ENCODE measurements around the gene SPIRE2. TPM values are rescaled to one million over a fixed set of nuclear protein-coding genes. Genes with fewer than 3 reads are reported as not detected.

The SPIRE2 gene
- total RNA-seq, 1 donor from 2014 or later = 9.5 TPM

GRCh38 chr16:89907055-89907814 lies 79.0 kb downstream of the SPIRE2 start:
- Histone ChIP-seq H3K4me1 (peaks cover 5% of the 10 kb centered on the region), H3K36me3 (peaks cover 68% of the 10 kb centered on the region), H3K27me3 (no peaks in the 10 kb centered on the region), H3K4me3 (no peak overlapping the region), H3K9me3 (no peaks in the 10 kb centered on the region), H3K27ac (no peak overlapping the region)
- ATAC-seq (no peak), DNase-seq (no peak)
- intact Hi-C loops (cut with DNase I) = no loop called here
- TF ChIP-seq CTCF (IDR thresholded peaks at IDR 0.05) = no peak

- DNase-seq (no peak), ATAC-seq (no peak)
- intact Hi-C loops (cut with DNase I) = no loop called here
- H3K4me1 ChIP-seq = peaks cover 5% of the 10 kb centered on the region
- H3K27me3 ChIP-seq = no peaks in the 10 kb centered on the region
- peaks cover 61% of the 10 kb centered on the region for H3K36me3 ChIP-seq
- H3K27ac ChIP-seq = no peak overlapping the region
- H3K4me3 ChIP-seq = no peak overlapping the region
- no peaks in the 10 kb centered on the region for H3K9me3 ChIP-seq
- no peak for TF ChIP-seq CTCF (IDR thresholded peaks at IDR 0.05)
Measured at GRCh38 chr16:89908236-89908635, 80.0 kb downstream of the SPIRE2 start.

DNA sequence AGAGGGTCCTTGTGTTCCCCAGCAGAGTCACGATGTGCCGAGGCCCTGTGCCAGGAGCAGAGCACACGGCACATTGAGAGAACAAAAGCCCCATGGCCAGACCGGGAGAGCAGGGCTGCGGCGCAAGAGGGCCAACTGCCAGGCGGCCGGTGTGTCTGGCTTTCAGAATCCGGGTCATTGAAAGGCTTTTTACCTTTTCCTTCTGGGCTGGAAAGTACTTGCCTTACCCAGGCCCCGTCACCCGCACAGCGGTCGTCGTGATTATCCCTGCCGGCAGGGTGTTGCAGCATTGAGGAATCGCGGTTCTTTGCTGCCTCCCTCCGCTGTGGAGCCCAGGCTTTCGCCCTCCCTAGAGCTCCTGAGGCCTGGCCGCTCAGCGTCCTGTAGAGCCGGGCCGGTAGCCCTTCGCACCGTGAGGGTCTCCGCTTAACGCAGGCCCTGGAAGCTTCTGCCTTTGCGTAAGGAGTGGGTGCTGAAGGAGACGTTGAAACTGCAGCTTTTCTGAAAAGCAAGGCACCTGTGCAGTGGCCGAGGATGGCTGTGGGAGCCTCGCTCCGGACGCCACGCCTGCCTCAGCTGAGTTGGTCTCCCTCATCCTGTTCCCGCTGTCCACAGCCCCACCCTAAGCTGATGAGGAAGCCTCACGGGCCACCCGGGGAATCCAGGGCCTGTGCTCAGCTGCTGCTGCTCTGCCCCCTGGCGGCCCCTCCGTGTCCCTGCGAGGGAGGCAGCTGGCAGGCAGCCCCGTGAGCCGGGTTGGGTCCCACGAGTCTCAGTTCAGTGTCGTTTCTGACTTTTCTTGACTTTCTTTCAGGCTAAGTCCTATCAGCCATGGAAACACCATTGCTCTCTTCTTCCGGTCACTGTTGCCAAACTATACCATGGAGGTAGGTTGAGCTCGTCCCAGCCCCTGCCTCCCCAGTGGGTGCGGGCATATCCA lies 81.8 kb downstream of the SPIRE2 start:
- H3K27ac ChIP-seq = no peak overlapping the region
- H3K4me1 ChIP-seq = peaks cover 5% of the 10 kb centered on the region
- H3K36me3 ChIP-seq = peaks cover 43% of the 10 kb centered on the region
- peak; percentile 88 for TF ChIP-seq CTCF (IDR thresholded peaks at IDR 0.05)
- intact Hi-C loops (cut with DNase I) = no loop called here
- ATAC-seq = peak; percentile 90
- H3K4me3 ChIP-seq = no peak overlapping the region
- H3K27me3 ChIP-seq = no peaks in the 10 kb centered on the region
- peak; percentile 87 for DNase-seq
- H3K9me3 ChIP-seq = no peaks in the 10 kb centered on the region

- no peak for TF ChIP-seq CTCF (IDR thresholded peaks at IDR 0.05)
- H3K27me3 ChIP-seq = no peaks in the 10 kb centered on the region
- H3K9me3 ChIP-seq = no peaks in the 10 kb centered on the region
- DNase-seq = no peak
- intact Hi-C loops (cut with DNase I) = no loop called here
- ATAC-seq = peak; percentile 2
- H3K4me3 ChIP-seq = no peak overlapping the region
- H3K27ac ChIP-seq = no peak overlapping the region
- peaks cover 35% of the 10 kb centered on the region for H3K36me3 ChIP-seq
- H3K4me1 ChIP-seq = peaks cover 5% of the 10 kb centered on the region
Measured at GRCh38 chr16:89910717-89911354, 82.6 kb downstream of the SPIRE2 start.

GRCh38 chr16:89911375-89911774 lies 83.1 kb downstream of the SPIRE2 start:
- Histone ChIP-seq H3K4me1 (peaks cover 5% of the 10 kb centered on the region), H3K27ac (no peak overlapping the region), H3K36me3 (peaks cover 30% of the 10 kb centered on the region), H3K27me3 (no peaks in the 10 kb centered on the region), H3K9me3 (no peaks in the 10 kb centered on the region), H3K4me3 (no peak overlapping the region)
- no peak for TF ChIP-seq CTCF (IDR thresholded peaks at IDR 0.05)
- ATAC-seq (no peak), DNase-seq (no peak)
- intact Hi-C loops (cut with DNase I) = no loop called here
